ENCODE measurements around the gene MUC6. TPM values are rescaled to one million over a fixed set of nuclear protein-coding genes. Genes with fewer than 3 reads are reported as not detected.

Gene MUC6
- total RNA-seq, 4 donors from 2014 or later = not detected

DNA sequence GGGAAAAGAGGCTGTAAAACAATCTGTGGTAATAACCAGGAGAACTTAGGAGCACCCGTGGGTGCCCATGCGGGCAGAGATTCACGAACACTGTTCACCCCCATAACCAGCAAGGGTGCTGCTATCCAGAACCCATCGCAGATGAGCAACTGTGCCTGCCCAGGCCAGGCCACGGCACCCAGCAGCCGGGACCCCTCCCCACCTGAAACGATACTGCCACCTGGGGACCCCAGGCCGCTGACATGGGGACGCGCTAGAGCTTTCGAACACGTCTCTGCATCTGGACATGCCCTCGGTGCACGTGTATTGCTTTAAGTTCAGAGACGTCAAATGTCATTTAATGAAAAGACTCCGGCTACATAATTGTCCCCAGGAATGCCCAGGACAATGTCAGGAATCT is 23.9 kb upstream of the MUC6 start:
- WGBS = 94% methylated on average over 8 of the region's 16 CpGs
- intact Hi-C loops (cut with DNase I) = no loop called here
- Histone ChIP-seq H3K27me3 (peaks cover 0 to 46% (median 0%) of the 10 kb centered on the region in 4 donors), H3K36me3 (no peaks in the 10 kb centered on the region), H3K9me3 (peaks cover 0 to 11% (median 6%) of the 10 kb centered on the region in 4 donors), H3K27ac (replicated peaks in 1 of 4) (no peak overlapping the region), H3K4me3 (no peak overlapping the region), H3K4me1 (no peaks in the 10 kb centered on the region)
- DNase-seq (ENCODE audit: extremely low spot score) = no peak
- no peak for TF ChIP-seq POLR2A (IDR thresholded peaks at IDR 0.05; ENCODE audit: low read depth)
- TF ChIP-seq, protein P1, sequence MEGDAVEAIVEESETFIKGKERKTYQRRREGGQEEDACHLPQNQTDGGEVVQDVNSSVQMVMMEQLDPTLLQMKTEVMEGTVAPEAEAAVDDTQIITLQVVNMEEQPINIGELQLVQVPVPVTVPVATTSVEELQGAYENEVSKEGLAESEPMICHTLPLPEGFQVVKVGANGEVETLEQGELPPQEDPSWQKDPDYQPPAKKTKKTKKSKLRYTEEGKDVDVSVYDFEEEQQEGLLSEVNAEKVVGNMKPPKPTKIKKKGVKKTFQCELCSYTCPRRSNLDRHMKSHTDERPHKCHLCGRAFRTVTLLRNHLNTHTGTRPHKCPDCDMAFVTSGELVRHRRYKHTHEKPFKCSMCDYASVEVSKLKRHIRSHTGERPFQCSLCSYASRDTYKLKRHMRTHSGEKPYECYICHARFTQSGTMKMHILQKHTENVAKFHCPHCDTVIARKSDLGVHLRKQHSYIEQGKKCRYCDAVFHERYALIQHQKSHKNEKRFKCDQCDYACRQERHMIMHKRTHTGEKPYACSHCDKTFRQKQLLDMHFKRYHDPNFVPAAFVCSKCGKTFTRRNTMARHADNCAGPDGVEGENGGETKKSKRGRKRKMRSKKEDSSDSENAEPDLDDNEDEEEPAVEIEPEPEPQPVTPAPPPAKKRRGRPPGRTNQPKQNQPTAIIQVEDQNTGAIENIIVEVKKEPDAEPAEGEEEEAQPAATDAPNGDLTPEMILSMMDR (IDR thresholded peaks at IDR 0.05) = no peak
- no peak for TF ChIP-seq EP300 (IDR thresholded peaks at IDR 0.05)
- TF ChIP-seq POLR2AphosphoS5 (IDR thresholded peaks at IDR 0.05) = no peak

DNA sequence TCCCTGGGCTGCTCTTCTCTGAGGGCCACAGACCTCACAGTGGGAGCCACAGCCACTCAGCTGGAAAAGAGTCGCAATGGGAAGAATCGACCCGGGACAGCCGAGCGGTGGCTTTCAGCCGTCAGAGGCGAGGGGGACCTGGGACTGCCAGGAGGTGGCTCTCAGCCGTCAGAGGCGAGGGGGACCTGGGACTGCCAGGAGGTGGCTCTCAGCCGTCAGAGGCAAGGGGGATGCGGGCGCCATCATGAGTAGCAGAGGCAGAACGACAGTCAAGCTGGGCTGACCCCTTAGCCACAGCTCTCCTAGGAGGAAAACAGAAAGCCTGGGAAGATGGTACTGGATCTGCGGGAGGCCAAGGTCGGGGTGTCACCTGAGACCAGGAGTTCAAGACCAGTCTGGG is 23.2 kb upstream of the MUC6 start:
- no peak for TF ChIP-seq POLR2A (IDR thresholded peaks at IDR 0.05; ENCODE audit: low read depth)
- no peak for TF ChIP-seq EP300 (IDR thresholded peaks at IDR 0.05)
- TF ChIP-seq, protein P1 (IDR thresholded peaks at IDR 0.05) = no peak
- TF ChIP-seq POLR2AphosphoS5 (IDR thresholded peaks at IDR 0.05) = no peak
- H3K27ac ChIP-seq (replicated peaks in 1 of 4) = no peak overlapping the region
- H3K36me3 ChIP-seq = no peaks in the 10 kb centered on the region
- H3K9me3 ChIP-seq = peaks cover 0 to 11% (median 6%) of the 10 kb centered on the region in 4 donors
- DNase-seq (ENCODE audit: extremely low spot score) = no peak
- intact Hi-C loops (cut with DNase I) = no loop called here
- H3K4me1 ChIP-seq = no peaks in the 10 kb centered on the region
- 100% methylated on average over 1 of the region's 15 CpGs for WGBS
- H3K27me3 ChIP-seq = peaks cover 0 to 46% (median 2%) of the 10 kb centered on the region in 4 donors
- H3K4me3 ChIP-seq = no peak overlapping the region

DNA sequence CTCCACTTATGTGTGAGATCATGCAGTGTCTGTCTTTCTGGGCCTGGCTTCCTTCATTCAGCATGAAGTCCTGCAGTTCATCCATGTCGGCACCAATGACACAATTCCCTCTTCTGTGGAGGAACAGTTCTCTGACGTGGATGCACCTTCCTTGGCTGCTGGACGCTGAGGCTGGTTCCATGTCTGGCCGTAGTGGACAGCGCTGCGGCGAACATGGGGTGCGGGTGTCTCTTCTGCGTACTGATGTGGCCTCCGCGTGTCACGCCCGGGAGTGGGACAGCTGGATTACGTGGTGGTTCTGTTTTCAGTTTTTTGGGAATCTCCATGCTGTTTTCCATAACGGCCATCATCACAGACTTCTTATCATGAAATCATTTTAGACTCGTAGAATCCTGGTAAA is 21.3 kb upstream of the MUC6 start:
- no peak overlapping the region for H3K4me3 ChIP-seq
- intact Hi-C loops (cut with DNase I) = no loop called here
- WGBS = 92% methylated on average over 16 of the region's 16 CpGs
- H3K36me3 ChIP-seq = no peaks in the 10 kb centered on the region
- H3K9me3 ChIP-seq = peaks cover 0 to 9% (median 6%) of the 10 kb centered on the region in 4 donors
- DNase-seq (ENCODE audit: extremely low spot score) = no peak
- H3K27me3 ChIP-seq = peaks cover 0 to 60% (median 6%) of the 10 kb centered on the region in 4 donors
- TF ChIP-seq POLR2AphosphoS5 (IDR thresholded peaks at IDR 0.05) = no peak
- no peak for TF ChIP-seq EP300 (IDR thresholded peaks at IDR 0.05)
- no peak for TF ChIP-seq POLR2A (IDR thresholded peaks at IDR 0.05; ENCODE audit: low read depth)
- TF ChIP-seq, protein P1 (IDR thresholded peaks at IDR 0.05) = no peak
- no peaks in the 10 kb centered on the region for H3K4me1 ChIP-seq
- H3K27ac ChIP-seq (replicated peaks in 1 of 4) = no peak overlapping the region

DNA sequence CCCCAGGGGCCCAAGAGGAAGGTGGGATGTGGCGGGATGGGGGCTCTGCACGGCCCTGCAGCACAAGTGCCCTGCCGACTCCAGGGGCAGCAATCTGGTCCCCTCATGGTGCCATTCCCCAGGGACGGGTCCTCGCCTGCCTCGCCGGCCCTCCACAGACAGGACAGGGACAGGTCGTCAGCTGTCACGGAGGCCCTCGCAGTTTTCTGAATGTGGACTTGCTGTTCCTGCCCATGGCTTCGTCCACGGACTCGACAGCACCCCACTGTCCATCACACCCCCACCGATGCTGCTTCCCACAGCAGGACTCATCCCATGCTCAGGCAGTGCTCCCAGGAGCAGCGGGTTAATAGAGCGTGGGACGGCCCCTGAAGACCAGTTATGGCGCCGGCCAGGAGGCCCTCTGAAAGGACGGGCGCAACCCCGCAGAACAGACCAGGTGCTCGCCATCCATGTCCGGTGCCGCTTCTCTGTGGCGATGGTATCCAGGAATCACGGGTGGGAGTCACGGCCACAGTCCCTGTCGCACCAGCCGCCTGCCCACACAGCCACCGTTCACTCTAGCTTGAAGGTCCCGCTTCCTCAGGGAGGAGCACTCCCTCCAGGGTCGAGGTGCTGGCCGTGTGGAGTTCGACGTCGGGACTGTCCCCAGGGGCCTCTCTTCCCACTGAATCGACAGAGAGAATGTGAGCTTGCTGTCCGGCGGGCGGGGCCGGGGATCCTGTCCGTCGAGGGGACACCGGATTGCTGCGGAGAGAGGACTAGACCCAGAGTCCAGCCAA is 19.7 kb upstream of the MUC6 start:
- TF ChIP-seq EP300 (IDR thresholded peaks at IDR 0.05) (no peak), POLR2AphosphoS5 (IDR thresholded peaks at IDR 0.05) (no peak)
- no peak overlapping the region for H3K4me3 ChIP-seq
- peaks cover 0 to 75% (median 10%) of the 10 kb centered on the region in 4 donors for H3K27me3 ChIP-seq
- H3K4me1 ChIP-seq = peaks cover 0 to 4% (median 0%) of the 10 kb centered on the region in 4 donors
- no peaks in the 10 kb centered on the region for H3K9me3 ChIP-seq
- intact Hi-C loops (cut with DNase I) = no loop called here
- H3K27ac ChIP-seq (replicated peaks in 1 of 4) = no peak overlapping the region
- no peaks in the 10 kb centered on the region for H3K36me3 ChIP-seq
- DNase-seq (ENCODE audit: extremely low spot score) = no peak
- WGBS = 77% methylated on average over 32 of the region's 46 CpGs

GRCh38 chr11:1055109-1055703 is 18.7 kb upstream of the MUC6 start:
- no peak overlapping the region for H3K4me3 ChIP-seq
- no peak overlapping the region for H3K27ac ChIP-seq (replicated peaks in 1 of 4)
- peaks cover 0 to 10% (median 0%) of the 10 kb centered on the region in 4 donors for H3K4me1 ChIP-seq
- DNase-seq (ENCODE audit: extremely low spot score) = no peak
- H3K27me3 ChIP-seq = peaks cover 0 to 83% (median 15%) of the 10 kb centered on the region in 4 donors
- whole genome bisulfite sequencing = 94% methylated on average over 4 of the region's 17 CpGs
- H3K36me3 ChIP-seq = no peaks in the 10 kb centered on the region
- TF ChIP-seq POLR2AphosphoS5 (IDR thresholded peaks at IDR 0.05) = no peak
- no peaks in the 10 kb centered on the region for H3K9me3 ChIP-seq
- intact Hi-C loops (cut with DNase I) = no loop called here
